CD4-positive, alpha-beta T cell (primary cell): ENCODE data around the gene NKRF. TPM values are rescaled to one million over a fixed set of nuclear protein-coding genes. Genes with fewer than 3 reads are reported as not detected.

Experiments
- ATAC-seq: fragments of 200-7000 bp; cut with Tn5 transposase; one replicate; pipeline ENCODE4 v1.10.0; 2022; ENCODE audit warnings: mild to moderate bottlenecking; ENCODE audit not compliant: poor library complexity
- CTCF ChIA-PET: fragments of 350-600 bp; sonication (Branson Sonifier 250); formaldehyde crosslinking; loops from one replicate; lab custom pipeline; 2021; ENCODE audit warnings: antibody characterized with exemption, inconsistent platforms; lab: Charles Lee
- POLR2A ChIA-PET: fragments of 350-600 bp; sonication (Branson Sonifier 250); formaldehyde crosslinking; loops from one replicate; lab custom pipeline; 2021; ENCODE audit warnings: antibody characterized with exemption, inconsistent platforms; lab: Charles Lee
- DNase-seq, 14 experiments: peaks; one replicate each; pipeline ENCODE4 v3.0.0-alpha.2; 2013 to 2020; ENCODE audit warnings: mixed read lengths in 2 of 14
- H3K27ac ChIP-seq, 2 donors: one replicate each; pipeline versions ENCODE4 v1.5.1 to v1.7.0; 2013; ENCODE audit warnings: low read length in 2 of 2, low read depth in 1 of 2, mild to moderate bottlenecking in 1 of 2
- H3K27me3 ChIP-seq, 2 experiments: 1 replicate in 1 of 2; 2 replicates in 1 of 2; pipeline versions ENCODE4 v1.6.1 to v1.7.0; 2013; ENCODE audit warnings: low read length in 2 of 2, control low read depth in 1 of 2, mild to moderate bottlenecking in 1 of 2, moderate library complexity in 1 of 2; ENCODE audit not compliant: insufficient read depth in 2 of 2, control insufficient read depth in 1 of 2
- H3K36me3 ChIP-seq: one replicate; pipeline ENCODE4 v1.6.1; 2013; ENCODE audit warnings: low read length, control low read depth; ENCODE audit not compliant: insufficient read depth
- H3K4me1 ChIP-seq: one replicate; pipeline ENCODE4 v1.6.1; 2013; ENCODE audit warnings: low read length, control low read depth; ENCODE audit not compliant: insufficient read depth
- H3K4me3 ChIP-seq: one replicate; pipeline ENCODE4 v1.5.1; 2013; ENCODE audit warnings: mild to moderate bottlenecking, low read length, moderate library complexity
- H3K9me3 ChIP-seq, 2 experiments: 1 replicate in 1 of 2; 2 replicates in 1 of 2; pipeline versions ENCODE4 v1.6.1 to v1.7.0; 2013; ENCODE audit warnings: low read length in 2 of 2, mild to moderate bottlenecking in 2 of 2, control low read depth in 1 of 2, moderate library complexity in 1 of 2; ENCODE audit not compliant: control insufficient read depth in 1 of 2, insufficient read depth in 1 of 2
- H3K27ac Mint-ChIP-seq: one replicate; pipeline ENCODE4 v1.8.0; 2020; ENCODE audit warnings: mixed read lengths
- H3K27me3 Mint-ChIP-seq: one replicate; pipeline ENCODE4 v1.8.0; 2021; ENCODE audit warnings: mixed read lengths
- H3K36me3 Mint-ChIP-seq: one replicate; pipeline ENCODE4 v1.8.0; 2021; ENCODE audit warnings: low read depth, mixed read lengths
- H3K4me1 Mint-ChIP-seq: one replicate; pipeline ENCODE4 v1.8.0; 2021; ENCODE audit warnings: low read depth, mixed read lengths
- H3K4me3 Mint-ChIP-seq: one replicate; pipeline ENCODE4 v1.8.0; 2020; ENCODE audit warnings: mild to moderate bottlenecking, mixed read lengths
- H3K9me3 Mint-ChIP-seq: one replicate; pipeline ENCODE4 v1.8.0; 2020; ENCODE audit warnings: mixed read lengths
- CTCF ChIP-seq: fragments of 200-600 bp; IDR thresholded peaks from one replicate; pipeline ENCODE4 v1.8.0; 2022; ENCODE audit warnings: antibody characterized with exemption, mild to moderate bottlenecking
- intact Hi-C, 2 experiments: fragments of 100-400 bp; cut with DNase I in 1 of 2; cut with micrococcal nuclease in 1 of 2; formaldehyde crosslinking; loops; one replicate each; pipeline versions ENCODE4 v1.15.1 to v1.9.0; 2023 to 2025; cut with DNase I, micrococcal nuclease
- total RNA-seq, 174 experiments: library from RNA in 2 of 174; stranded (reverse) in 2 of 174; gene quantifications; one replicate each; pipeline ENCODE4 v1.2.3 and lab custom pipeline; 2021 to 2026

The NKRF gene
- total RNA-seq, 2 experiments from 2014 or later: 16.4 to 16.5 TPM

GRCh38 chrX:119618439-119618838 lies 12.2 kb upstream of the NKRF start:
- ATAC-seq (no peak), DNase-seq (peak in 2 of 14 experiments; percentile 21)
- no peak overlapping the region for H3K27ac ChIP-seq
- Mint-ChIP-seq H3K4me3 (no peak overlapping the region), H3K36me3 (peaks cover 15% of the 10 kb centered on the region), H3K27me3 (no peaks in the 10 kb centered on the region), H3K27ac (no peak overlapping the region), H3K4me1 (peaks cover 3% of the 10 kb centered on the region), H3K9me3 (no peaks in the 10 kb centered on the region)
- no peak for TF ChIP-seq CTCF
- intact Hi-C loops: no loop called here
- H3K27me3 ChIP-seq: no peaks in the 10 kb centered on the region
- ChIA-PET CTCF (interaction anchor here (1.7 to 3.1 kb wide), 2 partner anchors 18 to 111 kb away, joined by 3 to 12 read pairs; no protein-coding TSS in a partner anchor), POLR2A (no interaction called here)
- H3K4me1 ChIP-seq: no peaks in the 10 kb centered on the region
- H3K4me3 ChIP-seq: no peak overlapping the region
- peaks cover 11% of the 10 kb centered on the region for H3K36me3 ChIP-seq
- H3K9me3 ChIP-seq: no peaks in the 10 kb centered on the region

- no peak overlapping the region for H3K4me3 Mint-ChIP-seq
- Histone ChIP-seq H3K27ac (no peak overlapping the region), H3K27me3 (no peaks in the 10 kb centered on the region), H3K9me3 (no peaks in the 10 kb centered on the region), H3K4me3 (no peak overlapping the region), H3K4me1 (no peaks in the 10 kb centered on the region), H3K36me3 (peaks cover 6% of the 10 kb centered on the region)
- POLR2A ChIA-PET: interaction anchor here (0.7 to 1.5 kb wide), 3 partner anchors 76 to 1153 kb away, joined by 3 to 5 read pairs (median 3); partner anchors contain the start of gene SEPTIN6
- H3K9me3 Mint-ChIP-seq: no peaks in the 10 kb centered on the region
- intact Hi-C loops: no loop called here
- peak overlapping the region; percentile 47 for H3K27ac Mint-ChIP-seq
- H3K36me3 Mint-ChIP-seq: peaks cover 15% of the 10 kb centered on the region
- no peak for TF ChIP-seq CTCF
- CTCF ChIA-PET: interaction anchor here (1.7 to 3.1 kb wide), 2 partner anchors 17 to 112 kb away, joined by 3 to 12 read pairs; no protein-coding TSS in a partner anchor
- peaks cover 3% of the 10 kb centered on the region for H3K4me1 Mint-ChIP-seq
- H3K27me3 Mint-ChIP-seq: no peaks in the 10 kb centered on the region
- no peak for ATAC-seq
- no peak for DNase-seq
These were observed 11.4 kb upstream of the NKRF start for GRCh38 chrX:119617517-119618164.

- no peaks in the 10 kb centered on the region for H3K27me3 Mint-ChIP-seq
- H3K36me3 Mint-ChIP-seq: peaks cover 6% of the 10 kb centered on the region
- peaks cover 6% of the 10 kb centered on the region for H3K4me1 Mint-ChIP-seq
- H3K4me3 ChIP-seq: no peak overlapping the region
- ChIA-PET POLR2A (no interaction called here), CTCF (no interaction called here)
- peaks cover 2% of the 10 kb centered on the region for H3K36me3 ChIP-seq
- H3K27me3 ChIP-seq: no peaks in the 10 kb centered on the region
- no peak for TF ChIP-seq CTCF
- ATAC-seq (no peak), DNase-seq (no peak)
- H3K27ac ChIP-seq: no peak overlapping the region
- H3K9me3 ChIP-seq: no peaks in the 10 kb centered on the region
- peak overlapping the region; percentile 27 for H3K27ac Mint-ChIP-seq
- no peak overlapping the region for H3K4me3 Mint-ChIP-seq
- peaks cover 3% of the 10 kb centered on the region for H3K4me1 ChIP-seq
- intact Hi-C loops: no loop called here
- H3K9me3 Mint-ChIP-seq: no peaks in the 10 kb centered on the region
These were observed 8.6 kb upstream of the NKRF start for GRCh38 chrX:119614776-119615175.
